HL-60 (cell line): ENCODE data around the gene GNAQ.
A peak's percentile ranks its signal among the peaks of the same experiment; 100 is the strongest.

ENCODE experiments used
- DNase-seq, 2 experiments: peaks; one replicate each; pipeline ENCODE4 v3.0.0-alpha.2; 2010 to 2020; ENCODE audit warnings: low read depth in 1 of 2, low spot score in 1 of 2
- H3K27ac ChIP-seq: fragments of 250-450 bp; sonication (Bioruptor Pico); replicated peaks from 2 replicates; pipeline ENCODE4 v1.5.1; 2020; ENCODE audit warnings: mild to moderate bottlenecking, moderate library complexity
- H3K27me3 ChIP-seq: fragments of 250-450 bp; sonication (Bioruptor Pico); 2 replicates; pipeline ENCODE4 v1.5.1; 2021; ENCODE audit warnings: mild to moderate bottlenecking, moderate library complexity; ENCODE audit not compliant: insufficient read depth, poor library complexity, severe bottlenecking
- H3K4me3 ChIP-seq: replicated peaks from 2 replicates; pipeline ENCODE4 v1.5.1; 2011; ENCODE audit warnings: mild to moderate bottlenecking, control low read depth, low read length; ENCODE audit not compliant: insufficient read depth
- CTCF ChIP-seq: IDR thresholded peaks from one replicate; pipeline ENCODE4 v1.5.1; 2011; ENCODE audit warnings: low read length, control low read depth, inconsistent platforms; ENCODE audit not compliant: insufficient read depth
- GABPA ChIP-seq: IDR thresholded peaks from 2 replicates; pipeline ENCODE4 v1.6.1; 2012; ENCODE audit warnings: low read depth
- POLR2AphosphoS5 ChIP-seq: IDR thresholded peaks from 2 replicates; pipeline ENCODE4 v1.6.1; 2012; ENCODE audit warnings: low read depth
- REST ChIP-seq: IDR thresholded peaks from 2 replicates; pipeline ENCODE4 v1.6.1; 2012; ENCODE audit warnings: low read depth; ENCODE audit not compliant: insufficient replicate concordance
- SPI1 ChIP-seq: IDR thresholded peaks from 2 replicates; pipeline ENCODE4 v1.6.1; 2012; ENCODE audit warnings: low read depth, mild to moderate bottlenecking, borderline replicate concordance

The GNAQ gene

GRCh38 chr9:77752554-77752953 is 279.1 kb downstream of the GNAQ start:
- DNase-seq, result no peak
- TF ChIP-seq SPI1, result no peak
- TF ChIP-seq GABPA, result no peak
- no peak for TF ChIP-seq CTCF
- TF ChIP-seq POLR2AphosphoS5, result no peak
- no peak for TF ChIP-seq REST
- H3K27me3 ChIP-seq, result no peaks in the 10 kb centered on the region
- no peak overlapping the region for H3K4me3 ChIP-seq
- peak overlapping the region; percentile 36; the same call in 1 of the 2 replicates for H3K27ac ChIP-seq

- H3K27ac ChIP-seq, result peak overlapping the region; percentile 36
- peak in 1 of 2 experiments; percentile 41 for DNase-seq
- no peak overlapping the region for H3K4me3 ChIP-seq
- H3K27me3 ChIP-seq, result no peaks in the 10 kb centered on the region
- TF ChIP-seq SPI1 (peak; percentile 75; the same call in 1 of the 2 replicates), POLR2AphosphoS5 (no peak), CTCF (peak; percentile 8)
These were observed 280.1 kb downstream of the GNAQ start for GRCh38 chr9:77751341-77752091.

- TF ChIP-seq SPI1, result no peak
- TF ChIP-seq POLR2AphosphoS5, result no peak
- TF ChIP-seq REST, result no peak
- TF ChIP-seq GABPA, result no peak
- no peak for TF ChIP-seq CTCF
- H3K27ac ChIP-seq, result 0 out of 2 replicates have a peak overlapping the region, but pooled peaks have one; percentile 6
- H3K4me3 ChIP-seq, result no peak overlapping the region
- no peak for DNase-seq
- no peaks in the 10 kb centered on the region for H3K27me3 ChIP-seq
These were observed 280.6 kb downstream of the GNAQ start for GRCh38 chr9:77750981-77751340.

GRCh38 chr9:77750284-77750683 is 281.3 kb downstream of the GNAQ start:
- Histone ChIP-seq H3K27ac (no peak overlapping the region), H3K4me3 (no peak overlapping the region), H3K27me3 (no peaks in the 10 kb centered on the region)
- TF ChIP-seq REST (no peak), GABPA (no peak), SPI1 (no peak), CTCF (no peak), POLR2AphosphoS5 (no peak)
- no peak for DNase-seq
